ENCODE results near the gene GIMAP8. TPM values are rescaled to one million over a fixed set of nuclear protein-coding genes. Genes with fewer than 3 reads are reported as not detected.
A peak's percentile ranks its signal among the peaks of the same experiment; 100 is the strongest.
"Not testable (repeated sequence)": the region's sequence is repeated elsewhere in the genome, so short reads cannot be mapped to it uniquely, and the experiment has no call there.

Gene GIMAP8
- total RNA-seq, 2 donors from 2014 or later, result 0.99 to 5.4 TPM

DNA sequence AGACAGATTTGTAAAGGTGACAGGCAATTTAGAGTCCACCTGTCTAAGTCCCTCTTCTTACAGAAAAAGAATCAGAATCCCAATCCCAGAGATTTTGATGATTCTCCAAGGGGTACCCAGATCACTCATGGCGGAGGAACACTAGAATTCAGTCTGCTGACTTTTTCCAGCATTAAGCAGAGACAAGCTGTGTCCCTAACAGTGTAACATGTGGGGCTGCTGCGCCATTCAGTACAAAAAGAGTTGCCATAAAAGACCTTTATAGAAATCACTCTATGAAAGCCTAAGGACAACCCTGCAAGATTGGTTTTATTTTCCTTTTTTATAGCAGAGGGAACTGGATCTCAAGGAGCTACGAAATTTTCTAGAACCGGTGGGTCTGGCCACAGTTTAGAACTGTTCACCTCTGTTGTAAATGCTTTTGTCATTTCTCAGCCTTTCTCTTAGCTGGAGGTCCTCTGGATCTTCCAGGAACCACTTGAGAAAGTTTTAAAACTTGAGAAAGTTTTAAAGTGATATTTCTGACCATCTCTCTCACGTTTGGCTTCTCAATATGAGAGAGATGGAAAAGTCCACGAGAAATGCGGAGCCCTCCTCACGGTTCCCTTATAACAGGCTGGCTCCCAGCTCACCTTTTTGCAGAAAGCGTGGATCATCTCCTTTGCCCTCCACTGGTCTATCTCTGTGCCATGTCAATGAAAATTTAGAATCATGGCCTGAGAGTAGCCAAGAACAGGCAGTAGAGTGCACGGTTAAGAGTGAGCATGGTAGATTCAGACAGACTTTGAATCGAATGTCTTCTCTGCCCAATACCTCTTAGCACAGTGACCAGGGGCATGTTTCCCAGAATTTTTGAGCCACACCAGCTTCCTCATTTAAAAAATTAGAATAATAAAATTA, 65.1 kb downstream of the GIMAP8 start:
- Histone ChIP-seq H3K4me3 (peak overlapping the region in 1 of 2 donors; percentile 4), H3K36me3 (replicated peaks in 1 of 2; ENCODE audit: insufficient read depth in 1 of 2, low read depth in 2 of 2) (no peaks in the 10 kb centered on the region), H3K27me3 (no peaks in the 10 kb centered on the region), H3K9me3 (no peaks in the 10 kb centered on the region), H3K27ac (peak overlapping the region in 1 of 4 donors; percentile 24), H3K4me1 (no peaks in the 10 kb centered on the region)
- no peak for ATAC-seq
- DNase-seq, result no peak
- intact Hi-C loops (cut with DNase I), result no loop called here
- TF ChIP-seq, protein P1, sequence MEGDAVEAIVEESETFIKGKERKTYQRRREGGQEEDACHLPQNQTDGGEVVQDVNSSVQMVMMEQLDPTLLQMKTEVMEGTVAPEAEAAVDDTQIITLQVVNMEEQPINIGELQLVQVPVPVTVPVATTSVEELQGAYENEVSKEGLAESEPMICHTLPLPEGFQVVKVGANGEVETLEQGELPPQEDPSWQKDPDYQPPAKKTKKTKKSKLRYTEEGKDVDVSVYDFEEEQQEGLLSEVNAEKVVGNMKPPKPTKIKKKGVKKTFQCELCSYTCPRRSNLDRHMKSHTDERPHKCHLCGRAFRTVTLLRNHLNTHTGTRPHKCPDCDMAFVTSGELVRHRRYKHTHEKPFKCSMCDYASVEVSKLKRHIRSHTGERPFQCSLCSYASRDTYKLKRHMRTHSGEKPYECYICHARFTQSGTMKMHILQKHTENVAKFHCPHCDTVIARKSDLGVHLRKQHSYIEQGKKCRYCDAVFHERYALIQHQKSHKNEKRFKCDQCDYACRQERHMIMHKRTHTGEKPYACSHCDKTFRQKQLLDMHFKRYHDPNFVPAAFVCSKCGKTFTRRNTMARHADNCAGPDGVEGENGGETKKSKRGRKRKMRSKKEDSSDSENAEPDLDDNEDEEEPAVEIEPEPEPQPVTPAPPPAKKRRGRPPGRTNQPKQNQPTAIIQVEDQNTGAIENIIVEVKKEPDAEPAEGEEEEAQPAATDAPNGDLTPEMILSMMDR (IDR thresholded peaks at IDR 0.05), result no peak
- no peak for TF ChIP-seq POLR2A (IDR thresholded peaks at IDR 0.05)
- WGBS, 2 donors, result 62 to 74% methylated on average over 11 of the region's 11 CpGs

DNA sequence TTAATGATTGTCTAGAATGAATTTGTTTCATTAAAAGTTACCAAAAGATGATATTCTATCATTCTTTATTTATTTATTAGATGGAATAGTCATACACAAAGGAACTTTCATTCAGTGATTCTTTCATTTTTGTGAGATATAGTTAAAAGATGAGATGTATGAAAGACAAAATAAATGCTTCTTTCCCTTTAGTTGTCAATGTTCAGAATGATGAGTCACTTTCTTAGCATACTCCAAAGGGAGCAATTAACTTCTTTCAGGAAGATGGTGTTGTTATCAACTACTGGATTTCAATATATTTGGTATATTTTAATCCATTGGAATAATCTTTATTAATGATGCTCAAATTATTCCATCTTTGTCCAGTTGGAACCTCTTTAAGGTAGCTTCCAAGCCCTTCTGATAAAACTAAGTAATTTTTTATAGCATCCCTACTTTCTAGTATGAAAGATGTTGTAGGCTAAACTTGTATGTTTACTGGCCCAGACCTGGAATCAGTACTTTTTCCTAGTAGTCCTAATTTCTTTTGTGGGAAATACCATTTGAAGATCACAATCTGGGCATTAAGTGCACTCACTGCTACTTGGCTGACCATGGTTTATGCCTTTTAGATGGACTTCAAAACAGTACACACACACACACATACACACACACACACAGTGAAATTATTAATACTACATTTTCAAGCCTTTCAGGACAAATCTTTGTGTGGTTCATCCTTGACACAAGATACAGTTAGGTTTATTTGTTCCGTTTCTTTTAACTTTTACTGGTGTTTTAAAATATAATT, 66.7 kb downstream of the GIMAP8 start:
- no peaks in the 10 kb centered on the region for H3K36me3 ChIP-seq (replicated peaks in 1 of 2; ENCODE audit: insufficient read depth in 1 of 2, low read depth in 2 of 2)
- H3K27ac ChIP-seq, result peak overlapping the region in 1 of 4 donors; percentile 7
- no peaks in the 10 kb centered on the region for H3K4me1 ChIP-seq
- intact Hi-C loops (cut with DNase I), result no loop called here
- no peak for DNase-seq
- TF ChIP-seq, protein P1 (IDR thresholded peaks at IDR 0.05), result no peak
- no peak for TF ChIP-seq POLR2A (IDR thresholded peaks at IDR 0.05)
- no peak overlapping the region for H3K4me3 ChIP-seq
- no peak for ATAC-seq
- 75 to 89% methylated on average over 1 of the region's 1 CpG for WGBS, 2 donors
- H3K9me3 ChIP-seq, result no peaks in the 10 kb centered on the region
- no peaks in the 10 kb centered on the region for H3K27me3 ChIP-seq

DNA sequence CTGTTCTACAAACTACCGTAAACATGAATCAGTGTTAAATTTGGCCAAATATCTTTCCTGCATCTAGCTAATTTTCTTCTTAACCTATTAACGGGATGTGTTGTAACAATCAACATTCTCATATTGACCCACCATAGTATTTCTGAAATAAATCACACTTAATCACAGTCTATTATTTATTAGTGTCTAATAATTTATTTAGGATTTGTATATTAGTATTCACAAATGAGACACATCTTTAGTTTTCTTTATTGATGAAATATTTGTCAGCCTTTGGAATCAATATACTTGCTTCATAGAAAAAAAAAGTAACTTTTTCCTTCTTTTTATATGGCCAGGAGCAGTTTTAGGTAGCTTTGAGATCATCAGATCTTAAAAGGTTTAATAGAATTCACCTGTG, 68.9 kb downstream of the GIMAP8 start:
- Histone ChIP-seq H3K27me3 (no peaks in the 10 kb centered on the region), H3K9me3 (no peaks in the 10 kb centered on the region), H3K4me1 (no peaks in the 10 kb centered on the region), H3K4me3 (no peak overlapping the region), H3K27ac (no peak overlapping the region), H3K36me3 (replicated peaks in 1 of 2; ENCODE audit: insufficient read depth in 1 of 2, low read depth in 2 of 2) (no peaks in the 10 kb centered on the region)
- no peak for DNase-seq
- no peak for ATAC-seq
- intact Hi-C loops (cut with DNase I), result no loop called here
- TF ChIP-seq POLR2A (IDR thresholded peaks at IDR 0.05), result no peak
- TF ChIP-seq, protein P1 (IDR thresholded peaks at IDR 0.05), result no peak
- WGBS, 2 donors, result 79 to 81% methylated on average over 2 of the region's 2 CpGs

DNA sequence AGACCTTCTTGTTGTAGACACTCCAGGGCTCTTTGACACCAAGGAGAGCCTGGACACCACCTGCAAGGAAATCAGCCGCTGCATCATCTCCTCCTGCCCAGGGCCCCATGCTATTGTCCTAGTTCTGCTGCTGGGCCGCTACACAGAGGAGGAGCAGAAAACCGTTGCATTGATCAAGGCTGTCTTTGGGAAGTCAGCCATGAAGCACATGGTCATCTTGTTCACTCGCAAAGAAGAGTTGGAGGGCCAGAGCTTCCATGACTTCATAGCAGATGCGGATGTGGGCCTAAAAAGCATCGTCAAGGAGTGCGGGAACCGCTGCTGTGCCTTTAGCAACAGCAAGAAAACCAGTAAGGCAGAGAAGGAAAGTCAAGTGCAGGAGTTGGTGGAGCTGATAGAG, 69.7 kb downstream of the GIMAP8 start:
- no peaks in the 10 kb centered on the region for H3K27me3 ChIP-seq
- DNase-seq (no peak), ATAC-seq (no peak)
- no peaks in the 10 kb centered on the region for H3K9me3 ChIP-seq
- H3K36me3 ChIP-seq (replicated peaks in 1 of 2; ENCODE audit: insufficient read depth in 1 of 2, low read depth in 2 of 2), result no peaks in the 10 kb centered on the region
- no peak overlapping the region for H3K4me3 ChIP-seq
- H3K4me1 ChIP-seq, result no peaks in the 10 kb centered on the region
- 78 to 87% methylated on average over 8 of the region's 8 CpGs for WGBS, 2 donors
- TF ChIP-seq, protein P1 (IDR thresholded peaks at IDR 0.05), result no peak
- no peak for TF ChIP-seq POLR2A (IDR thresholded peaks at IDR 0.05)
- intact Hi-C loops (cut with DNase I), result no loop called here
- no peak overlapping the region for H3K27ac ChIP-seq

DNA sequence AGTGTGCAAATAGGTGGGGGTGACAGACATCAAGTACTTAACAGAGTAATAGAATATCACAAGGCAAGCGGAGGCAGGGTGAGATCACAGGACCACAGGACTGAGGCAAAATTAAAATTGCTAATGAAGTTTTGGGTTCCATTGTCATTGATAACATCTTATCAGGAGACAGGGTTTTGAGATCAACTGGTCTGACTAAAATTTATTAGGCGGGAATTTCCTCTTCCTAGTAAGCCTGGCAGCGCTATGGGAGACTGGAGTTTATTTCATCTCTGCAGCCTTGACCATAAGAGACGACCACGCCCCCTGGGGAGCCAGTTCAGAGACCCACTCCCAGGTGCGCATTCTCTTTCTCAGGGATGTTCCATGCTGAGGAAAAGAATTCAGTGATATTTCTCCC, 72.5 kb downstream of the GIMAP8 start:
- H3K27me3 ChIP-seq; H3K4me1 ChIP-seq; ATAC-seq; H3K36me3 ChIP-seq (replicated peaks in 1 of 2; ENCODE audit: insufficient read depth in 1 of 2, low read depth in 2 of 2); H3K27ac ChIP-seq; H3K4me3 ChIP-seq; DNase-seq; intact Hi-C loops (cut with DNase I); H3K9me3 ChIP-seq: not testable (repeated sequence)
- WGBS, 2 donors, result 58 to 67% methylated on average over 6 of the region's 6 CpGs
